Measurements from ENCODE around the gene TNS2. TPM values are rescaled to one million over a fixed set of nuclear protein-coding genes. Genes with fewer than 3 reads are reported as not detected.

Gene TNS2
- total and polyA plus RNA-seq, 10 of the 15 experiments (the other 5 are each of a cell fraction or from before 2014, with no cell fraction given): 0.03 to 0.72 (median 0.16) TPM; not detected in 4

DNA sequence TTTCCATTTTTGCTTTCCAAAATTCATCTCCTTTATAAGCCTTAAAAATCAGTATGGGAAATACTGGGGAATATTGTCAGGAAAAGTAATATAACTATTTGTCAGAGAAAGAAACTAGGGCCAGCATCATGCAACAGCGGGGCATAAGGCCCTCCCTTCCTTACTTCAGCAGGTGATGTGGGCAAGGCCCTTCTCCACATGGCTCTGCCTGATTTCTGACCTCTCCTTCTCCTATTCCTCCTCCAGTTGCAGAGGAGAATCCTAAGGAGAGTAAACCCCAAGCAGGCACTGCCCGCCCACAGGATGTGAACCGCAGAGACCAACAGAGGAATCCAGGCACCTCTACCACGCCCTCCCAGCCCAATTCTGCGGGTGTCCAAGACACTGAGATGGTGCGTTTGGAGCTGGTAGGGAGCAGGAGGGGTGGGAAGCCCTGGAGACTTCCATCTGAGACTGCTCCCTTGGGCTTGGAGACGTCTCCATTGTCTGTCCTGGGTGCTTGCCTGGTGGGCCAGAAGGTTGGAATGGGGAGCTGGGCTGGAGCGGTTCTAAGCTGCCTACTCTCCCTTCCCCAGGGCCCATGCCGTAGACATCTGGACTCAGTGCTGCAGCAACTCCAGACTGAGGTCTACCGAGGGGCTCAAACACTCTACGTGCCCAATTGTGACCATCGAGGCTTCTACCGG lies 50.7 kb downstream of the TNS2 start (continued):
- TF ChIP-seq, protein P1, sequence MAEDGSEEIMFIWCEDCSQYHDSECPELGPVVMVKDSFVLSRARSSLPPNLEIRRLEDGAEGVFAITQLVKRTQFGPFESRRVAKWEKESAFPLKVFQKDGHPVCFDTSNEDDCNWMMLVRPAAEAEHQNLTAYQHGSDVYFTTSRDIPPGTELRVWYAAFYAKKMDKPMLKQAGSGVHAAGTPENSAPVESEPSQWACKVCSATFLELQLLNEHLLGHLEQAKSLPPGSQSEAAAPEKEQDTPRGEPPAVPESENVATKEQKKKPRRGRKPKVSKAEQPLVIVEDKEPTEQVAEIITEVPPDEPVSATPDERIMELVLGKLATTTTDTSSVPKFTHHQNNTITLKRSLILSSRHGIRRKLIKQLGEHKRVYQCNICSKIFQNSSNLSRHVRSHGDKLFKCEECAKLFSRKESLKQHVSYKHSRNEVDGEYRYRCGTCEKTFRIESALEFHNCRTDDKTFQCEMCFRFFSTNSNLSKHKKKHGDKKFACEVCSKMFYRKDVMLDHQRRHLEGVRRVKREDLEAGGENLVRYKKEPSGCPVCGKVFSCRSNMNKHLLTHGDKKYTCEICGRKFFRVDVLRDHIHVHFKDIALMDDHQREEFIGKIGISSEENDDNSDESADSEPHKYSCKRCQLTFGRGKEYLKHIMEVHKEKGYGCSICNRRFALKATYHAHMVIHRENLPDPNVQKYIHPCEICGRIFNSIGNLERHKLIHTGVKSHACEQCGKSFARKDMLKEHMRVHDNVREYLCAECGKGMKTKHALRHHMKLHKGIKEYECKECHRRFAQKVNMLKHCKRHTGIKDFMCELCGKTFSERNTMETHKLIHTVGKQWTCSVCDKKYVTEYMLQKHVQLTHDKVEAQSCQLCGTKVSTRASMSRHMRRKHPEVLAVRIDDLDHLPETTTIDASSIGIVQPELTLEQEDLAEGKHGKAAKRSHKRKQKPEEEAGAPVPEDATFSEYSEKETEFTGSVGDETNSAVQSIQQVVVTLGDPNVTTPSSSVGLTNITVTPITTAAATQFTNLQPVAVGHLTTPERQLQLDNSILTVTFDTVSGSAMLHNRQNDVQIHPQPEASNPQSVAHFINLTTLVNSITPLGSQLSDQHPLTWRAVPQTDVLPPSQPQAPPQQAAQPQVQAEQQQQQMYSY (CRISPR knock-in tag; IDR thresholded peaks at IDR 0.05): no peak
- TF ChIP-seq MEF2A (IDR thresholded peaks at IDR 0.05; ENCODE audit: insufficient read depth, low read depth, low read length) (no peak), HDAC6 (IDR thresholded peaks at IDR 0.05; ENCODE audit: unreplicated experiment) (no peak)
- TF ChIP-seq, protein P2, sequence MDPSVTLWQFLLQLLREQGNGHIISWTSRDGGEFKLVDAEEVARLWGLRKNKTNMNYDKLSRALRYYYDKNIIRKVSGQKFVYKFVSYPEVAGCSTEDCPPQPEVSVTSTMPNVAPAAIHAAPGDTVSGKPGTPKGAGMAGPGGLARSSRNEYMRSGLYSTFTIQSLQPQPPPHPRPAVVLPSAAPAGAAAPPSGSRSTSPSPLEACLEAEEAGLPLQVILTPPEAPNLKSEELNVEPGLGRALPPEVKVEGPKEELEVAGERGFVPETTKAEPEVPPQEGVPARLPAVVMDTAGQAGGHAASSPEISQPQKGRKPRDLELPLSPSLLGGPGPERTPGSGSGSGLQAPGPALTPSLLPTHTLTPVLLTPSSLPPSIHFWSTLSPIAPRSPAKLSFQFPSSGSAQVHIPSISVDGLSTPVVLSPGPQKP (IDR thresholded peaks at IDR 0.05; ENCODE audit: low read depth, low read length): no peak
- TF ChIP-seq, protein P3, sequence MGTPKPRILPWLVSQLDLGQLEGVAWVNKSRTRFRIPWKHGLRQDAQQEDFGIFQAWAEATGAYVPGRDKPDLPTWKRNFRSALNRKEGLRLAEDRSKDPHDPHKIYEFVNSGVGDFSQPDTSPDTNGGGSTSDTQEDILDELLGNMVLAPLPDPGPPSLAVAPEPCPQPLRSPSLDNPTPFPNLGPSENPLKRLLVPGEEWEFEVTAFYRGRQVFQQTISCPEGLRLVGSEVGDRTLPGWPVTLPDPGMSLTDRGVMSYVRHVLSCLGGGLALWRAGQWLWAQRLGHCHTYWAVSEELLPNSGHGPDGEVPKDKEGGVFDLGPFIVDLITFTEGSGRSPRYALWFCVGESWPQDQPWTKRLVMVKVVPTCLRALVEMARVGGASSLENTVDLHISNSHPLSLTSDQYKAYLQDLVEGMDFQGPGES (IDR thresholded peaks at IDR 0.05): no peak

All from GM12878 (cell line).